Lower leg skin (tissue), 3 donors: ENCODE measurements around the gene LAMP1.

Experiments used
- POLR2A ChIP-seq, 2 donors: fragments of 450-650 bp; IDR thresholded peaks; one replicate each; pipeline ENCODE4 v1.6.1; 2016 to 2017; ENCODE audit warnings: antibody characterized with exemption in 2 of 2, mild to moderate bottlenecking in 1 of 2, moderate library complexity in 1 of 2
- TF ChIP-seq, protein P1 (sequence below), 3 donors: fragments of 450-650 bp; IDR thresholded peaks; one replicate each; pipeline ENCODE4 v1.5.1; 2016; ENCODE audit warnings: antibody characterized with exemption in 3 of 3, mild to moderate bottlenecking in 3 of 3, moderate library complexity in 2 of 3

DNA sequence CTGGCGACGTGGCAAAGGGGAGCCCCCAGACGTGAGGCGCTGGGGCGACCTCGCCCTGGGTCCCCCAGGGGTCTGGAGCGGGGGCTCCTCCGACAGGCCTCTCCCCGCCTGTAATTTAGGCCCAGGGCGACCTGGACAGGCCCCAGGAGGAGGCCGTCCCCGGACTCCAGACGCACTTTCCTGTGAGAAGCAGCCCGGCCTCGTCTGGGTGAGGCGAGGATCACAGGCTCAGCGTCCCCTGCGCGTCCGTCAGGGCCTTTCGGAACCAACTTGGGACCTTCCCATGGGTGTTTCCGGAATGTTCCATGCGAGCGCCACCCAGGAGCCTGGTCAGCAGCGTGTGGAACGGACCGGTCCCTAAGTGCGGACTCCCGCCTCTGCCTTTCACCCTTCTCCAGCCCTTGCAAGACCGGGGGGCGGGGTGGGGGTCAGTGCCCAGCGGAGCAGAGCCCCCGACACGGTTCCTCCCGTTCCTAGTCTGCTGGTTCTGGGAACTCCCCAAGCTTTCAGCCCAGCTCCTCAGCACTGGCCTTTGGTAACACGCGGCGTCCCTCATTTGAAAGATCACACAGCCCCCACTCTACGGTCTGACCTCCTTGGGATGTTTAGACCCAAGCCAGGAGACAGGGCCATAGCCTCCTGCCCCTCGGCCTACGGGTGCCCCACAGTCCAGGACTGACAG, 68.0 kb downstream of the LAMP1 start:
- TF ChIP-seq, protein P1, sequence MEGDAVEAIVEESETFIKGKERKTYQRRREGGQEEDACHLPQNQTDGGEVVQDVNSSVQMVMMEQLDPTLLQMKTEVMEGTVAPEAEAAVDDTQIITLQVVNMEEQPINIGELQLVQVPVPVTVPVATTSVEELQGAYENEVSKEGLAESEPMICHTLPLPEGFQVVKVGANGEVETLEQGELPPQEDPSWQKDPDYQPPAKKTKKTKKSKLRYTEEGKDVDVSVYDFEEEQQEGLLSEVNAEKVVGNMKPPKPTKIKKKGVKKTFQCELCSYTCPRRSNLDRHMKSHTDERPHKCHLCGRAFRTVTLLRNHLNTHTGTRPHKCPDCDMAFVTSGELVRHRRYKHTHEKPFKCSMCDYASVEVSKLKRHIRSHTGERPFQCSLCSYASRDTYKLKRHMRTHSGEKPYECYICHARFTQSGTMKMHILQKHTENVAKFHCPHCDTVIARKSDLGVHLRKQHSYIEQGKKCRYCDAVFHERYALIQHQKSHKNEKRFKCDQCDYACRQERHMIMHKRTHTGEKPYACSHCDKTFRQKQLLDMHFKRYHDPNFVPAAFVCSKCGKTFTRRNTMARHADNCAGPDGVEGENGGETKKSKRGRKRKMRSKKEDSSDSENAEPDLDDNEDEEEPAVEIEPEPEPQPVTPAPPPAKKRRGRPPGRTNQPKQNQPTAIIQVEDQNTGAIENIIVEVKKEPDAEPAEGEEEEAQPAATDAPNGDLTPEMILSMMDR (IDR thresholded peaks at IDR 0.05), result no peak
- TF ChIP-seq POLR2A (IDR thresholded peaks at IDR 0.05), result no peak
